GM12878 (cell line): Measurements from ENCODE around the gene BCAR3. TPM values are rescaled to one million over a fixed set of nuclear protein-coding genes. Genes with fewer than 3 reads are reported as not detected.

Source experiments
- ATAC-seq: fragments of 200-7000 bp; cut with Tn5 transposase; 3 replicates; pipeline ENCODE4 v1.9.1; 2020; ENCODE audit warnings: mild to moderate bottlenecking, moderate library complexity
- BruUV-seq: library from RNA; stranded (reverse); fragments of 400-500 nt; replicated peaks from 2 replicates; lab custom pipeline; 2021; lab: Mats Ljungman, UMichigan
- CTCF ChIA-PET: fragments of 300-600 bp; sonication (Branson Sonifier 250); formaldehyde crosslinking; extraction: SDS; loops from one replicate; lab custom pipeline; 2021; ENCODE audit warnings: inconsistent platforms; lab: Yijun Ruan, JAX
- POLR2A ChIA-PET: fragments of 350-600 bp; formaldehyde crosslinking; extraction: SDS; loops from one replicate; lab custom pipeline; 2021; ENCODE audit warnings: inconsistent platforms; lab: Charles Lee
- RAD21 ChIA-PET: fragments of 300-600 bp; sonication (Branson Sonifier 250); formaldehyde crosslinking; loops from one replicate; lab custom pipeline; 2023; ENCODE audit warnings: antibody characterized with exemption; ENCODE audit not compliant: unreplicated experiment; lab: Charles Lee
- SMC1A ChIA-PET: fragments of 300-600 bp; sonication (Branson Sonifier 250); formaldehyde crosslinking; loops from one replicate; lab custom pipeline; 2023; ENCODE audit not compliant: unreplicated experiment, uncharacterized antibody; lab: Charles Lee
- DNase-seq: peaks from one replicate; pipeline ENCODE4 v3.0.0-alpha.2; 2011; ENCODE audit warnings: low read depth, low spot score
- FAIRE-seq: peaks from 3 replicates; lab custom pipeline; 2011; peaks lifted over from hg19 to GRCh38; lab: Jason Lieb, UNC
- H2AFZ ChIP-seq: 2 replicates; pipeline ENCODE4 v1.6.0; 2011; ENCODE audit warnings: low read depth, low read length, control low read depth; ENCODE audit not compliant: control insufficient read depth
- H3K27ac ChIP-seq: 2 replicates; pipeline ENCODE4 v1.5.1; 2011; ENCODE audit warnings: control low read depth; ENCODE audit not compliant: control insufficient read depth, insufficient read depth
- H3K27me3 ChIP-seq, 2 experiments: replicated peaks in 1 of 2; 2 replicates each; pipeline versions ENCODE4 v1.6.0 to v1.6.1; 2011; ENCODE audit warnings: low read length in 1 of 2; ENCODE audit not compliant: control insufficient read depth in 2 of 2, insufficient read depth in 2 of 2
- H3K36me3 ChIP-seq, 2 experiments: 2 replicates each; pipeline ENCODE4 v1.5.1; 2011; ENCODE audit warnings: low read length in 1 of 2; ENCODE audit not compliant: control insufficient read depth in 2 of 2, insufficient read depth in 2 of 2
- H3K4me1 ChIP-seq: 2 replicates; pipeline ENCODE4 v1.6.1; 2011; ENCODE audit warnings: mild to moderate bottlenecking, low read length, moderate library complexity, mixed read lengths; ENCODE audit not compliant: control insufficient read depth, insufficient read depth
- H3K4me2 ChIP-seq: 2 replicates; pipeline ENCODE4 v1.6.0; 2011; ENCODE audit warnings: control low read depth; ENCODE audit not compliant: control insufficient read depth, insufficient read depth
- H3K4me3 ChIP-seq: fragments of 200-600 bp; sonication (generic); 2 replicates; pipeline ENCODE4 v1.5.1; 2016
- H3K79me2 ChIP-seq: 2 replicates; pipeline ENCODE4 v1.6.0; 2011; ENCODE audit warnings: low read length; ENCODE audit not compliant: control insufficient read depth, insufficient read depth
- H3K9ac ChIP-seq: 2 replicates; pipeline ENCODE4 v1.8.0; 2011; ENCODE audit warnings: low read length, control low read depth, mixed read lengths; ENCODE audit not compliant: control insufficient read depth, insufficient read depth
- H3K9me3 ChIP-seq: replicated peaks from 3 replicates; pipeline ENCODE4 v1.5.1; 2011; ENCODE audit warnings: mild to moderate bottlenecking, low read length; ENCODE audit not compliant: control insufficient read depth, insufficient read depth
- H4K20me1 ChIP-seq: 2 replicates; pipeline ENCODE4 v1.6.0; 2011; ENCODE audit not compliant: control insufficient read depth, insufficient read depth
- BCLAF1 ChIP-seq: fragments of 450-650 bp; IDR thresholded peaks from 2 replicates; pipeline ENCODE4 v1.6.1; 2017; ENCODE audit warnings: antibody characterized with exemption, mild to moderate bottlenecking, moderate library complexity
- CEBPB ChIP-seq, 2 experiments: fragments of 150-350 bp in 1 of 2; IDR thresholded peaks; 2 replicates each; pipeline ENCODE4 v1.6.1; 2012 to 2014; ENCODE audit warnings: low read depth in 2 of 2, low read length in 2 of 2, borderline replicate concordance in 1 of 2, inconsistent platforms in 1 of 2
- EED ChIP-seq: sonication (generic); IDR thresholded peaks from 2 replicates; pipeline ENCODE4 v1.6.1; 2016; ENCODE audit warnings: antibody characterized with exemption, low read depth
- GABPA ChIP-seq: IDR thresholded peaks from 2 replicates; pipeline ENCODE4 v1.6.1; 2014; ENCODE audit warnings: antibody characterized with exemption, low read depth, mild to moderate bottlenecking, inconsistent platforms
- IRF5 ChIP-seq: fragments of 450-650 bp; IDR thresholded peaks from 2 replicates; pipeline ENCODE4 v1.6.1; 2017; ENCODE audit warnings: borderline replicate concordance
- MLLT1 ChIP-seq: fragments of 450-650 bp; IDR thresholded peaks from 2 replicates; pipeline ENCODE4 v1.6.1; 2016; ENCODE audit warnings: mild to moderate bottlenecking
- NRF1 ChIP-seq: conservative IDR thresholded peaks from 2 replicates; pipeline ENCODE4 v1.6.1; 2011; ENCODE audit warnings: mild to moderate bottlenecking, low read depth, low read length, improper control_type of control experiment
- POU2F2 ChIP-seq: IDR thresholded peaks from 3 replicates; pipeline ENCODE4 v1.6.1; 2011; ENCODE audit warnings: low read depth, mild to moderate bottlenecking, low read length, borderline replicate concordance
- USF2 ChIP-seq: IDR thresholded peaks from 2 replicates; pipeline ENCODE4 v1.6.1; 2011; ENCODE audit warnings: low read depth, low read length, improper control_type of control experiment, borderline replicate concordance
- WGBS: methylation state at CpG from one replicate; pipeline ENCODE4 v1.1.6; 2016; ENCODE audit warnings: low lambda C conversion rate; ENCODE audit not compliant: insufficient replicate concordance, insufficient coverage; ENCODE audit errors: missing lambda C conversion rate; 5-methylcytosine and 5-hydroxymethylcytosine counted together
- in situ Hi-C: fragments of 300-500 bp; cut with MboI; formaldehyde crosslinking; loops from 9 replicates; pipeline ENCODE4 v1.14.3; 2018; ENCODE audit warnings: mixed read lengths
- intact Hi-C: fragments of 100-400 bp; cut with micrococcal nuclease; formaldehyde crosslinking; loops from one replicate; pipeline ENCODE4 v1.14.2; 2022; ENCODE audit not compliant: unreplicated experiment
- polyA plus RNA-seq, 11 experiments: library from polyadenylated mRNA; depleted of rRNA in 4 of 11; unstranded in 6 of 11; stranded (reverse) in 5 of 11; fragments of >200 nt; fragmentation: Nextera tagmentation in 4 of 11; fragmentation: Illumina TruSeq in 1 of 11; extraction: Ambion mirVana in 4 of 11; extraction: Trizol in 1 of 11; gene quantifications; 1 replicate in 1 of 11; 2 replicates in 10 of 11; pipeline versions ENCODE4 v1.2.1 to v1.2.3, GENCODE V29; 2011 to 2016; ENCODE audit warnings: inconsistent platforms in 2 of 11, missing spikeins in 2 of 11, low read depth in 1 of 11
- total RNA-seq, 4 experiments: library from RNA; depleted of rRNA in 3 of 4; stranded (reverse); fragments of >200 nt in 3 of 4; fragmentation: Illumina TruSeq in 1 of 4; extraction: Trizol in 1 of 4; gene quantifications; 2 replicates each; pipeline versions ENCODE4 v1.2.1 to v1.2.3, GENCODE V29; 2013 to 2021

Gene BCAR3
- total and polyA plus RNA-seq, 10 of the 15 experiments (the other 5 are each of a cell fraction or from before 2014, with no cell fraction given) = 1.3 to 6.6 (median 1.8) TPM

- Histone ChIP-seq H3K27ac (no peak overlapping the region), H2AFZ (no peak overlapping the region), H3K4me3 (no peak overlapping the region), H3K36me3 (no peaks in the 10 kb centered on the region), H3K9me3 (no peaks in the 10 kb centered on the region), H3K9ac (no peak overlapping the region), H3K79me2 (no peaks in the 10 kb centered on the region), H4K20me1 (no peaks in the 10 kb centered on the region; the same call in 1 of the 2 replicates), H3K4me1 (peaks cover 9% of the 10 kb centered on the region; the same call in 1 of the 2 replicates), H3K27me3 (peaks cover 0 to 4% of the 10 kb centered on the region in 2 experiments; a peak in 2 of 4 replicates), H3K4me2 (no peak overlapping the region)
- FAIRE-seq (no peak), DNase-seq (no peak), ATAC-seq (no peak)
- TF ChIP-seq POU2F2 = no peak
- no peak for TF ChIP-seq IRF5
- TF ChIP-seq MLLT1 = no peak
- TF ChIP-seq GABPA = no peak
- TF ChIP-seq CEBPB (IDR thresholded peaks at IDR 0.05; ENCODE audit: borderline replicate concordance in 1 of 2, low read depth in 2 of 2, low read length in 2 of 2) = no peak
- no peak for TF ChIP-seq USF2
- no peak for TF ChIP-seq NRF1
- TF ChIP-seq BCLAF1 = no peak
- TF ChIP-seq EED = no peak
- ChIA-PET SMC1A (interaction anchor here (1.0 to 5.4 kb wide), 14 partner anchors 9 to 139 kb away, joined by 3 to 27 read pairs (median 4); no protein-coding TSS in a partner anchor), POLR2A (interaction anchor here (1.9 kb wide), 1 partner anchor 27 kb away, joined by 4 read pairs; no protein-coding TSS in a partner anchor), RAD21 (interaction anchor here (1.0 to 2.1 kb wide), 5 partner anchors 15 to 137 kb away, joined by 3 to 5 read pairs (median 4); no protein-coding TSS in a partner anchor), CTCF (interaction anchor here (0.8 to 5.2 kb wide), 6 partner anchors 10 to 136 kb away, joined by 3 to 30 read pairs (median 4); no protein-coding TSS in a partner anchor)
- BruUV-seq = no TSS peak
- in situ Hi-C loops (no loop called here), intact Hi-C loops (no loop called here)
- 50% methylated on average over 1 of the region's 1 CpG for WGBS
These were observed 3.9 kb downstream of the BCAR3 start for GRCh38 chr1:93677729-93678128.
